ENCODE measurements around the gene PGM2L1.
"Not testable (repeated sequence)": the region's sequence is repeated elsewhere in the genome, so short reads cannot be mapped to it uniquely, and the experiment has no call there.

The PGM2L1 gene

GRCh38 chr11:74354036-74354435 is 44.2 kb downstream of the PGM2L1 start:
- in situ Hi-C loops (cut with MboI; ENCODE audit: low pct_unique_long_range_greater_than_20kb, low sequenced_read_pairs), result no loop called here
- no peak for DNase-seq

- no peak for DNase-seq
Measured at GRCh38 chr11:74347381-74347780, 50.9 kb downstream of the PGM2L1 start.

GRCh38 chr11:74345420-74345819 is 52.8 kb downstream of the PGM2L1 start:
- in situ Hi-C loops (cut with MboI; ENCODE audit: low pct_unique_long_range_greater_than_20kb, low sequenced_read_pairs), result no loop called here
- no peak for DNase-seq

More at GRCh38 chr11:74347381-74347780, 50.9 kb downstream of the PGM2L1 start:
- in situ Hi-C loops (cut with MboI; ENCODE audit: low pct_unique_long_range_greater_than_20kb, low sequenced_read_pairs), result no loop called here

- in situ Hi-C loops (cut with MboI; ENCODE audit: low pct_unique_long_range_greater_than_20kb, low sequenced_read_pairs), result no loop called here
- DNase-seq, result no peak
Measured at GRCh38 chr11:74341921-74342320, 56.3 kb downstream of the PGM2L1 start.

GRCh38 chr11:74339619-74340018 is 58.6 kb downstream of the PGM2L1 start:
- DNase-seq, result no peak
- in situ Hi-C loops (cut with MboI; ENCODE audit: low pct_unique_long_range_greater_than_20kb, low sequenced_read_pairs), result no loop called here

- in situ Hi-C loops (cut with MboI; ENCODE audit: low pct_unique_long_range_greater_than_20kb, low sequenced_read_pairs), result no loop called here
- DNase-seq, result no peak
Measured at GRCh38 chr11:74338963-74339362, 59.3 kb downstream of the PGM2L1 start.

- in situ Hi-C loops (cut with MboI; ENCODE audit: low pct_unique_long_range_greater_than_20kb, low sequenced_read_pairs), result no loop called here
Measured at GRCh38 chr11:74333193-74333592, 65.0 kb downstream of the PGM2L1 start.

GRCh38 chr11:74332291-74332690 is 65.9 kb downstream of the PGM2L1 start:
- DNase-seq, result no peak
- in situ Hi-C loops (cut with MboI; ENCODE audit: low pct_unique_long_range_greater_than_20kb, low sequenced_read_pairs), result no loop called here

More at GRCh38 chr11:74333193-74333592, 65.0 kb downstream of the PGM2L1 start:
- DNase-seq, result no peak

GRCh38 chr11:74331000-74331399 is 67.2 kb downstream of the PGM2L1 start:
- in situ Hi-C loops (cut with MboI; ENCODE audit: low pct_unique_long_range_greater_than_20kb, low sequenced_read_pairs); DNase-seq: not testable (repeated sequence)

- in situ Hi-C loops (cut with MboI; ENCODE audit: low pct_unique_long_range_greater_than_20kb, low sequenced_read_pairs), result no loop called here
- DNase-seq, result no peak
Measured at GRCh38 chr11:74330075-74330858, 68.0 kb downstream of the PGM2L1 start.

- DNase-seq, result no peak
- in situ Hi-C loops (cut with MboI; ENCODE audit: low pct_unique_long_range_greater_than_20kb, low sequenced_read_pairs), result no loop called here
Measured at GRCh38 chr11:74327076-74327475, 71.2 kb downstream of the PGM2L1 start.

GRCh38 chr11:74326665-74327064 is 71.6 kb downstream of the PGM2L1 start:
- DNase-seq, result no peak
- in situ Hi-C loops (cut with MboI; ENCODE audit: low pct_unique_long_range_greater_than_20kb, low sequenced_read_pairs), result no loop called here

GRCh38 chr11:74325649-74326645 is 72.3 kb downstream of the PGM2L1 start:
- DNase-seq, result no peak
- in situ Hi-C loops (cut with MboI; ENCODE audit: low pct_unique_long_range_greater_than_20kb, low sequenced_read_pairs), result no loop called here

- in situ Hi-C loops (cut with MboI; ENCODE audit: low pct_unique_long_range_greater_than_20kb, low sequenced_read_pairs), result no loop called here
- no peak for DNase-seq
Measured at GRCh38 chr11:74322667-74323066, 75.6 kb downstream of the PGM2L1 start.

GRCh38 chr11:74321487-74322188 is 76.6 kb downstream of the PGM2L1 start:
- in situ Hi-C loops (cut with MboI; ENCODE audit: low pct_unique_long_range_greater_than_20kb, low sequenced_read_pairs), result no loop called here

GRCh38 chr11:74320538-74320937 is 77.7 kb downstream of the PGM2L1 start:
- no peak for DNase-seq
- in situ Hi-C loops (cut with MboI; ENCODE audit: low pct_unique_long_range_greater_than_20kb, low sequenced_read_pairs), result no loop called here

More at GRCh38 chr11:74321487-74322188, 76.6 kb downstream of the PGM2L1 start:
- DNase-seq, result peak; percentile 79

- in situ Hi-C loops (cut with MboI; ENCODE audit: low pct_unique_long_range_greater_than_20kb, low sequenced_read_pairs), result no loop called here
- DNase-seq, result no peak
Measured at GRCh38 chr11:74319139-74319816, 79.0 kb downstream of the PGM2L1 start.

- no peak for DNase-seq
- in situ Hi-C loops (cut with MboI; ENCODE audit: low pct_unique_long_range_greater_than_20kb, low sequenced_read_pairs), result no loop called here
Measured at GRCh38 chr11:74318241-74318932, 79.8 kb downstream of the PGM2L1 start.

Data from KBM-7 (cell line).